Stimulated activated CD8-positive, alpha-beta memory T cell treated with anti-CD3 and anti-CD28 coated beads, Interleukin-4, amount 100 ng/mL, for 1 hour (primary cell): ENCODE measurements around the gene ATP10B.
"Not testable (repeated sequence)": the region's sequence is repeated elsewhere in the genome, so short reads cannot be mapped to it uniquely, and the experiment has no call there.

Experiments
- DNase-seq, 2 donors: peaks; one replicate each; pipeline ENCODE4 v3.0.0-alpha.2; 2020; ENCODE audit warnings: low read depth in 2 of 2, low spot score in 1 of 2

Gene ATP10B

GRCh38 chr5:160852049-160852448, at the start of gene ATP10B:
Gene ATP10B, minus strand, starts transcription at chr5:160852211. Its CDS starts 164,137 bp downstream, at chr5:160688074.
- no peak for DNase-seq

GRCh38 chr5:160901656-160902055, 49.6 kb upstream of the ATP10B start:
- DNase-seq, result no peak

GRCh38 chr5:160899735-160900134, 47.7 kb upstream of the ATP10B start:
- DNase-seq, result no peak

- DNase-seq, result not testable (repeated sequence)
Measured at GRCh38 chr5:160893180-160893964, 41.4 kb upstream of the ATP10B start.

- DNase-seq, result no peak
Measured at GRCh38 chr5:160887780-160888179, 35.8 kb upstream of the ATP10B start.

GRCh38 chr5:160873560-160874200, 21.7 kb upstream of the ATP10B start:
- DNase-seq, result not testable (repeated sequence)

GRCh38 chr5:160869989-160870521, 18.0 kb upstream of the ATP10B start:
- no peak for DNase-seq

- DNase-seq, result no peak
Measured at GRCh38 chr5:160867976-160868375, 16.0 kb upstream of the ATP10B start.

GRCh38 chr5:160851451-160851850, 560 bp downstream of the ATP10B start:
- no peak for DNase-seq

GRCh38 chr5:160850421-160850820, 1.6 kb downstream of the ATP10B start:
- DNase-seq, result no peak

- DNase-seq, result no peak
Measured at GRCh38 chr5:160847526-160848085, 4.4 kb downstream of the ATP10B start.

GRCh38 chr5:160846642-160847041, 5.4 kb downstream of the ATP10B start:
- no peak for DNase-seq

GRCh38 chr5:160844177-160844576, 7.8 kb downstream of the ATP10B start:
- DNase-seq, result no peak

GRCh38 chr5:160843240-160843639, 8.8 kb downstream of the ATP10B start:
- no peak for DNase-seq

- no peak for DNase-seq
Measured at GRCh38 chr5:160837749-160838593, 14.0 kb downstream of the ATP10B start.

- DNase-seq, result no peak
Measured at GRCh38 chr5:160837211-160837610, 14.8 kb downstream of the ATP10B start.

GRCh38 chr5:160835818-160836528, 16.0 kb downstream of the ATP10B start:
- no peak for DNase-seq

GRCh38 chr5:160835376-160835775, 16.6 kb downstream of the ATP10B start:
- DNase-seq, result no peak

- no peak for DNase-seq
Measured at GRCh38 chr5:160833806-160834205, 18.2 kb downstream of the ATP10B start.

- no peak for DNase-seq
Measured at GRCh38 chr5:160831801-160832200, 20.2 kb downstream of the ATP10B start.
